Muscle of leg (tissue), 11 donors: ENCODE results near the gene LGALS1. TPM values are rescaled to one million over a fixed set of nuclear protein-coding genes. Genes with fewer than 3 reads are reported as not detected.
A peak's percentile ranks its signal among the peaks of the same experiment; 100 is the strongest.

ENCODE experiments used
- DNase-seq: peaks from one replicate; pipeline ENCODE4 v3.0.0; 2013
- H3K27ac ChIP-seq: one replicate; pipeline ENCODE4 v1.5.1; 2013; ENCODE audit warnings: mild to moderate bottlenecking, low read length, control low read depth
- H3K27me3 ChIP-seq: one replicate; pipeline ENCODE4 v1.6.1; 2013; ENCODE audit warnings: low read length; ENCODE audit not compliant: control insufficient read depth, insufficient read depth
- H3K36me3 ChIP-seq: one replicate; pipeline ENCODE4 v1.6.1; 2013; ENCODE audit warnings: low read length; ENCODE audit not compliant: control insufficient read depth, insufficient read depth
- H3K4me1 ChIP-seq: one replicate; pipeline ENCODE4 v1.6.1; 2013; ENCODE audit warnings: low read length; ENCODE audit not compliant: control insufficient read depth, insufficient read depth
- H3K4me3 ChIP-seq: one replicate; pipeline ENCODE4 v1.5.1; 2013; ENCODE audit warnings: low read length, control low read depth
- H3K9me3 ChIP-seq: replicated peaks from 2 replicates; pipeline ENCODE4 v1.6.1; 2013; ENCODE audit warnings: low read depth, low read length; ENCODE audit not compliant: control insufficient read depth
- WGBS: methylation state at CpG from one replicate; pipeline ENCODE4 v1.1.5; 2013; ENCODE audit warnings: missing lambda C conversion rate; ENCODE audit not compliant: insufficient coverage; 5-methylcytosine and 5-hydroxymethylcytosine counted together
- polyA plus RNA-seq, 8 donors: library from polyadenylated mRNA; unstranded; fragments of 120-200 nt; gene quantifications; one replicate each; pipeline versions ENCODE4 v1.2.1 to v1.2.3, GENCODE V29; 2013; ENCODE audit warnings: inconsistent platforms in 1 of 8, low replicate concordance in 1 of 8; ENCODE audit not compliant: insufficient read length in 8 of 8, insufficient read depth in 1 of 8
- total RNA-seq: library from RNA; stranded (reverse); fragments of 120-200 nt; gene quantifications from one replicate; pipeline ENCODE4 v1.2.4, GENCODE V29; 2013

LGALS1 gene
- total and polyA plus RNA-seq, 9 donors = 1,526 to 2,864 (median 2,103) TPM

DNA sequence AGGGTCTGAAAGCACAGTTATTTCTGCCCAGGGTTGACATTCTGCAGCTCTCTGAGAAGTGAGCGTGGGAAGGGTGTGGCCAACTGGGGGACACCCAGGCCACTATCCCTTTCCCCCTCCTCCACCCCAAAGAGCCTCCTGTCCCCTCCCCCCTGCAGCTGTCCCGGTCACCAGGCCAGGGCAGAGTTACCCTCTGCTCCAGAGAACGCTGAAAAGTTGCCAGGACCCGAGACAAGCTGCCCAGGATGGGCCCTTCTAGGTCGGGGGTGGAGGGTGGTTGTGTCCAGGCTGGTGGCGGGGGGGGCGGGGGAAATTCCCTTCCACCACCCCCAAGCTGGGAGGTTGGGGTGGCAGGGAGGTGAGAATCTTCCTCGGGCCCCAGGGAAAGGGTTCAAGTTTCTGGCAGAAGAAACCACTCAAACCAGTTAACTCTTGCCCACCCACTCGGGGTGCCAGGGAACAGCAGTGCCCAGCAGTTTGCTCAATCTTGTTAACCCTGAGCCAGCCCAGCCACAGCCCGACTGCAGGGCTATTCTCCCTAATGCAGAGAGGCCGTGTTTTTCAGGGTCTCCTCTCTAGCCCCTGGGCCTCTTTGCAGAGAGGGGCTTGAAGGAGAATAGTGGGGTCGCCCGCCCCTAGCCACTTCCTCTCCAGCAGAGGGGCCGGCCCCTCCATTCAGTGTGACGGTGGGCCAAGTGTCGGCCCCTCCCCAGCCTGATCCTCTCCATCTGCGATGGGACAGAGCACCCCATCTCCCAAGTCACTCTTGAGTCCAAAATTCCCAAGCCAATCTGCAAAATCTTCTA lies 697 bp downstream of the LGALS1 start:
- no peaks in the 10 kb centered on the region for H3K9me3 ChIP-seq
- H3K27ac ChIP-seq = peak overlapping the region; percentile 99
- peak overlapping the region; percentile 80 for H3K4me3 ChIP-seq
- peaks cover 58% of the 10 kb centered on the region for H3K4me1 ChIP-seq
- H3K27me3 ChIP-seq = no peaks in the 10 kb centered on the region
- WGBS = 0% methylated on average over 6 of the region's 17 CpGs
- H3K36me3 ChIP-seq = peaks cover 30% of the 10 kb centered on the region
- peak; percentile 88 for DNase-seq

DNA sequence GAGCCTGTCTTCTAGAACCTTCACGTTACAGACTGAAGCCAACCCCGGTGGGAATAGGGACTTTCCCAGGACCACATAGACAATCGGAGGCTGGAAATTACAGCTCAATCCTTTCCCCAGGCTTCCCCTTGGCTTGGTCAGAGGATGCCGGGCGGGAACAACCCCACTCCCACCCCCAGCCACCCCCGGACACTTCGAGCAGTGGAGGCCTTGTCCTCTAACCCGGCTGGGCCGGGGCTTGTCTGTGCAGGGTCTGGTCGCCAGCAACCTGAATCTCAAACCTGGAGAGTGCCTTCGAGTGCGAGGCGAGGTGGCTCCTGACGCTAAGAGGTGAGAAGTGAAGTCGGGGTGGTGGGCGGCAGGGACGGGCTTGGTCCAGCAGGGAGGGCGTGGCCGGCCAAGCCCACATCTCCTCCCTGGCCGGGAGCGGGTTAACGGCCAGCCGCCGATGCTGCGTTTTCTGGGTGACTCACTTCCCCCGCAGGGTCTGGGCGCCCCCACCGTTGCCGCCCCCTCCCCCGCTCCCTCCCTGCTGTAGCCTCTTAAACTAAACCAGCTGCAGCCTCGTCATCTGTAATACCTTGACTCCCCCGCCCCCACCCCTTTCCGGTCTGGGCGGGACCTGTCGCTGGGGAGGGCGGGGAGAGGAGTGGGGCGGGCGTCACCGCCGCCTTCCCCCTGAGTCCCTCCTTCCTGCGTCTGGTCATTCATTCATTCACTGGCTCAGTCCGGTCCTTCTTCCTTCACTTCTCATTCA lies 1.5 kb downstream of the LGALS1 start:
- whole genome bisulfite sequencing = under 1% methylated on average over 34 of the region's 42 CpGs
- H3K4me1 ChIP-seq = peaks cover 65% of the 10 kb centered on the region
- peaks cover 30% of the 10 kb centered on the region for H3K36me3 ChIP-seq
- peak overlapping the region; percentile 99 for H3K27ac ChIP-seq
- no peaks in the 10 kb centered on the region for H3K27me3 ChIP-seq
- no peaks in the 10 kb centered on the region for H3K9me3 ChIP-seq
- peak; percentile 96 for DNase-seq
- peak overlapping the region; percentile 80 for H3K4me3 ChIP-seq

DNA sequence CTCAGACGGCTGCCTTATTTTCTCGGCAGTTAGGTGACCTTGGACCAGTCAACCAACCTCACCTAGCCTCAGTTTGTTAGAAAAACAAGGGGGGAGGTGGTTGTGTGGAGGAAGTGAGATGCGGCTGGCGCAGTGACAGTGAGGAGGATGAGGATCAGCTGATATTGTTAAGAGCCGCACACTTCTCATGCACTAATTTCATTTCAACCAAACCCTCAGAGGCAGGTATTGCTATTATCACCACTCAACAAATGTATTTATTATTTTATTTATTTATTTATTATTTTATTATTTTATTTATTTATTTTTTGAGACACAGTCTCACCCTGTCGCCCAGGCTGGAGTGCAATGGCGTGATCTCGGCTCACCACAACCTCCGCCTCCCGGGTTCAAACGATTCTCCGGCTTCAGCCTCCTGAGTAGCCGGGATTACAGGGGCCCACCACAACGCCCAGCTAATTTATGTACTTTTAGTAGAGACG lies 2.1 kb downstream of the LGALS1 start:
- Histone ChIP-seq H3K4me1 (peaks cover 65% of the 10 kb centered on the region), H3K36me3 (peaks cover 30% of the 10 kb centered on the region), H3K27ac (peak overlapping the region; percentile 99), H3K9me3 (no peaks in the 10 kb centered on the region), H3K4me3 (peak overlapping the region; percentile 80), H3K27me3 (no peaks in the 10 kb centered on the region)
- no peak for DNase-seq
- WGBS = 65% methylated on average over 6 of the region's 15 CpGs

DNA sequence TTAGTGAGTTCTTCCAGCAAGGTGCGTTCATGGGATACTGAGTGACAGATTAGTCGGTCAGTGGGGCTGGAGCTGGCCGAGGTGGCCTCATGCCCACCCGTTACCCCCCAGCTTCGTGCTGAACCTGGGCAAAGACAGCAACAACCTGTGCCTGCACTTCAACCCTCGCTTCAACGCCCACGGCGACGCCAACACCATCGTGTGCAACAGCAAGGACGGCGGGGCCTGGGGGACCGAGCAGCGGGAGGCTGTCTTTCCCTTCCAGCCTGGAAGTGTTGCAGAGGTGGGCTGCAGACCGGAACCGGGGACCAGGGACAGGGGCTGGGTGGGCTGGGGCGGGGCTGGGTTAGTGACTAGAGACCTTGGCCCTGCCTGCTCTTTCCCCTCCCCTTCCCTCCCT lies 2.9 kb downstream of the LGALS1 start:
- Histone ChIP-seq H3K4me1 (peaks cover 59% of the 10 kb centered on the region), H3K36me3 (peaks cover 30% of the 10 kb centered on the region), H3K27ac (peak overlapping the region; percentile 20), H3K27me3 (no peaks in the 10 kb centered on the region), H3K9me3 (no peaks in the 10 kb centered on the region), H3K4me3 (no peak overlapping the region)
- 37% methylated on average over 15 of the region's 18 CpGs for WGBS
- DNase-seq = no peak

DNA sequence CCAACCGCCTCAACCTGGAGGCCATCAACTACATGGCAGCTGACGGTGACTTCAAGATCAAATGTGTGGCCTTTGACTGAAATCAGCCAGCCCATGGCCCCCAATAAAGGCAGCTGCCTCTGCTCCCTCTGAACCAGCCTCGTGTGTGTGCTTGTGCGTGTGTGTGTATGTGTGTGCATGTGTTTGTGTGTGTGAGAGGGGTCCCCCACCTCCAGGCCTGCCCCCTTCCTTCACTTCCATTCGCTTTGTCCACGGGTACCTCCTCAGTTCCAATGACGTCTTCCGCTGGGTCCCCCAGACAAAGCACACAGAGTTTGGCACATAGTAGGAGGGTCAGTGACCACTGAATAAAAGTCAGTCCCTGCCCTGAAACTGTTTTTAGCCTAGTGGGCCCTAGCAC lies 4.2 kb downstream of the LGALS1 start:
- DNase-seq = no peak
- Histone ChIP-seq H3K36me3 (peaks cover 30% of the 10 kb centered on the region), H3K27me3 (no peaks in the 10 kb centered on the region), H3K4me1 (peaks cover 47% of the 10 kb centered on the region), H3K4me3 (no peak overlapping the region), H3K27ac (no peak overlapping the region), H3K9me3 (no peaks in the 10 kb centered on the region)
- WGBS = 96% methylated on average over 3 of the region's 8 CpGs

DNA sequence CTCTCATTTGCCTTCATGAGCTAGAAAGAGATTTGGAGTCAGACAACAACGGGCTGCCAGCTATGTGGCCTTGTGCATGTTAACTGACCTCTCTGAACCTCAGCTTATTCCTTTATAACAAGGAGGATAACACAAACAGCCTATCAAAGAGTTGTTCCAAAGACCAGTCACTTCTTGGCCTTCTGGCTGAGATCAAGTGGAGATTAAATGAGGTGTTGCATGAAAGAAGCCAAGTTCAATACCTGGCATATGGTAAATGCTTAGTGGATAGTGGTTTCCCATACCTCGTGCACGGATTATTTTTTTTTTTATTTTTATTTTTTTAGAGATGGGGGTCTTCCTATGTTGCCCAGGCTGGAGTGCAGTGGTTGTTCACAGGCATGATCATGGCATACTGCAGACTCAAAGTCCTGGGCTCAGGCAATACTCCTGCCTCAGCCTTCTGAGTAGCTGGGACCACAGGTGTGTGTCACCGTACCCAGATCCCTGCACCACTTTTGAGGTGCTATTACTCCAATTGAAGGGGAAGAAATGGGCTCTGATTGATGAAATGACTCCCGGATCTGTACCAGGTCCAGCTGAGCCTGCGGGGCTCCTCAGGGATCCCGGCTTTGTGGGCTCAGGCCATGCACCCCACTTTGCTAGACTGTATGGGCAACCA lies 4.9 kb downstream of the LGALS1 start:
- Histone ChIP-seq H3K4me1 (peaks cover 41% of the 10 kb centered on the region), H3K9me3 (no peaks in the 10 kb centered on the region), H3K27me3 (no peaks in the 10 kb centered on the region), H3K4me3 (no peak overlapping the region), H3K36me3 (peaks cover 30% of the 10 kb centered on the region), H3K27ac (no peak overlapping the region)
- WGBS = 75% methylated on average over 1 of the region's 7 CpGs
- no peak for DNase-seq

DNA sequence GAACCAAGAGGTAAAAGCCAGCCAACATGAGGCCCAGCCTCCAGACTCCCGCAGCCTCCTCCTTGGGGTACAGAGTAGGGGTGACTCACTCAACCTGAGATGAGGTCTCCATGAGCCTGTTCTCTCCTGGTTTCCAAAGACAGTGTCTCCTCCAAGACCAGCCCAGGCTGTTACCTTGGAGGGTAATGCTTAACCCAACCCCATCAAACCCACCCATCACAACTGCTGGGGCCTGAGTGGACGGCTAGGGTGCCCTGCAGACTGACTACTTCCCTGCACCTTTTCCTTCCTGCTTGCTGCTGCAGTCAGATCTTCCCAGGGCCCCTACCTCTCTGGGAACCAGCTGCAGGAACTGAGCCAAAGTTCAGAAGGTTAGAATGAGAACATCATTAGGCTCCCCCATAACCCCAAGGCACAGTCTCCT lies 5.6 kb downstream of the LGALS1 start:
- WGBS = 11% methylated on average over 1 of the region's 2 CpGs
- Histone ChIP-seq H3K4me1 (peaks cover 39% of the 10 kb centered on the region), H3K27ac (peak overlapping the region; percentile 15)

DNA sequence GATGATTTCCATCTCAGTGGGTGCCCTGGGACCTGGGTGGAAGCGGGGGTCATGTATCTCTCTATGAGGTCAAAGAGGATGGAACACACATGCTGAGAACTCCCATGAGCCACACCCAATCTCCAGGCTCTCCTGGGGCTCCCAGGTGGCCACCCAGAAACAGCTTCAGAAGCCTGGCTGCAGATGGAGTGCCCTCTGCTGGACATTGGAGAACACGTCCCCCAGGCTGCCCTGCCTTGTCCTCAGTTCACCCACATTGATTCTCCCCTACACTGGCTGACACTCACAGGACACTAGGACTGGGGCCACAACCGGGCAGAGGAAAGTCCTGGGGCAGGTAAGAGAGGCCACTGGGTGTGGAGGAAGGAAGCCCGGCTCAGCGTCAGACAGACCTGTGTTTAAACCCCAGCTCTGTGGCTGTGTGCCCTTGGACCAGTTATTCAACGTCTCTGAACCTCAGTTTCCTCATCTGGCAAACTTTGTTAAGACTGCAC lies 6.2 kb downstream of the LGALS1 start:
- H3K4me3 ChIP-seq = no peak overlapping the region
- no peaks in the 10 kb centered on the region for H3K9me3 ChIP-seq
- H3K36me3 ChIP-seq = peaks cover 30% of the 10 kb centered on the region
- no peak overlapping the region for H3K27ac ChIP-seq
- 36% methylated on average over 3 of the region's 6 CpGs for WGBS
- peaks cover 33% of the 10 kb centered on the region for H3K4me1 ChIP-seq
- peak; percentile 79 for DNase-seq
- no peaks in the 10 kb centered on the region for H3K27me3 ChIP-seq

More for the DNA sequence above, 5.6 kb downstream of the LGALS1 start:
- H3K27me3 ChIP-seq = no peaks in the 10 kb centered on the region
- peaks cover 30% of the 10 kb centered on the region for H3K36me3 ChIP-seq
- no peak for DNase-seq
- no peaks in the 10 kb centered on the region for H3K9me3 ChIP-seq
- H3K4me3 ChIP-seq = no peak overlapping the region

DNA sequence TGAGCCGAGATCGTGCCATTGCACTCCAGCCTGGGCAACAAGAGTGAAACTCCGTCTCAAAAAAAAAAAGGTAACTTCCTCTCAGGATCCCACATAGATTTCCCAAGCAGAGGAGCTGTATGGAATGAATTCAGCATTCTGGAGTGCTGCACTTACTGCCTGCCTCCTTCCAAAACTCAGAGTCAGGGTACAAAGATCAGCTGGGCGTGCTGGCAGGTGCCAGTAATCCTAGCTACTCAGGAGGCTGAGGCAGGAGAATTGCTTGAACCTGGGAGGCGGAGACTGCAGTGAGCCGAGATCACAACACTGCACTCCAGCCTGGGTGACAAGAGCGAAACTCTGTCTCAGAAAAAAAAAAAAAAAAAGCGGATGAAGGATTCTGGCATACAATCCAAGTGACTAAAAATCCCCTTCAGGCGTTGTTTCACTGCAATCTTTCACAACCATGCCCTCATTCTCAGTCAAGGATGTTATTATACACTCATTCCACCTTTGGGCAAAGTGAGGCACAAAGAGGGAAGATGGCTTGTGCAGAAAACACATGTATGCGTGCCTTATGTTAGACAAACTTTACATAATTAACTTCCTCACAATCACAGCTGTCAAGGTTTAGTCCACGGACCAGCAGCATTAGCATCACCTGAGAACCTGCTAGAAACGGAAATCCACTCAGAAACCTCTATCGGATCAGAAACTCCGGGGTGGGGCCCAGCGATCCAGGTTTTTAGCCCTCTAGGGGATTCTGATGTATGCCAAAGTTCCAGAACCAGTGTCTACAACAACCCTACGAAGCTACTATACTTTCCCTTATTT lies 9.6 kb downstream of the LGALS1 start:
- no peaks in the 10 kb centered on the region for H3K27me3 ChIP-seq
- H3K9me3 ChIP-seq = no peaks in the 10 kb centered on the region
- H3K4me1 ChIP-seq = peaks cover 25% of the 10 kb centered on the region
- no peak overlapping the region for H3K27ac ChIP-seq
- 79% methylated on average over 7 of the region's 16 CpGs for WGBS
- no peak overlapping the region for H3K4me3 ChIP-seq
- peaks cover 24% of the 10 kb centered on the region for H3K36me3 ChIP-seq
- no peak for DNase-seq
